KBM-7 (cell line): ENCODE data around the gene SCO2.
"Not testable (repeated sequence)": the region's sequence is repeated elsewhere in the genome, so short reads cannot be mapped to it uniquely, and the experiment has no call there.

ENCODE experiments used
- DNase-seq: peaks from one replicate; pipeline ENCODE4 v3.0.0-alpha.2; 2015
- in situ Hi-C: fragments of 300-500 bp; cut with MboI; formaldehyde crosslinking; loops from 2 replicates; pipeline ENCODE4 v1.14.3; 2020; ENCODE audit warnings: low sequenced_read_pairs, low pct_unique_long_range_greater_than_20kb, mixed read lengths

SCO2 gene

GRCh38 chr22:50556703-50557102 is 31.3 kb upstream of the SCO2 start:
- in situ Hi-C loops = no loop called here
- DNase-seq = no peak

GRCh38 chr22:50553310-50553709 is 27.9 kb upstream of the SCO2 start:
- in situ Hi-C loops = no loop called here
- DNase-seq = no peak

GRCh38 chr22:50551160-50551752 is 25.9 kb upstream of the SCO2 start:
- DNase-seq = no peak
- in situ Hi-C loops = no loop called here

- DNase-seq = no peak
- in situ Hi-C loops = no loop called here
Measured at GRCh38 chr22:50550395-50550794, 25.0 kb upstream of the SCO2 start.

GRCh38 chr22:50548921-50549790 is 23.8 kb upstream of the SCO2 start:
- in situ Hi-C loops = no loop called here
- no peak for DNase-seq

- in situ Hi-C loops = no loop called here
- no peak for DNase-seq
Measured at GRCh38 chr22:50548040-50548920, 22.9 kb upstream of the SCO2 start.

GRCh38 chr22:50547263-50547985 is 22.0 kb upstream of the SCO2 start:
- in situ Hi-C loops = no loop called here
- DNase-seq = no peak

- in situ Hi-C loops = no loop called here
- no peak for DNase-seq
Measured at GRCh38 chr22:50546326-50547262, 21.2 kb upstream of the SCO2 start.

GRCh38 chr22:50545522-50546325 is 20.3 kb upstream of the SCO2 start, which contains the start of gene KLHDC7B:
TSS of gene KLHDC7B (plus strand) at chr22:50545899. CDS start at chr22:50546244, 345 bp downstream.
- DNase-seq = no peak
- in situ Hi-C loops = no loop called here

GRCh38 chr22:50544746-50545253 is 19.4 kb upstream of the SCO2 start:
- in situ Hi-C loops = no loop called here
- DNase-seq = no peak

GRCh38 chr22:50544078-50544745 is 18.8 kb upstream of the SCO2 start:
- in situ Hi-C loops = no loop called here
- DNase-seq = peak; percentile 85

GRCh38 chr22:50542416-50542927 is 17.1 kb upstream of the SCO2 start:
- no peak for DNase-seq
- in situ Hi-C loops = no loop called here

GRCh38 chr22:50541667-50542026 is 16.2 kb upstream of the SCO2 start:
- in situ Hi-C loops = not testable (repeated sequence)

GRCh38 chr22:50540381-50540780 is 15.0 kb upstream of the SCO2 start:
- no peak for DNase-seq
- in situ Hi-C loops = no loop called here

More at GRCh38 chr22:50541667-50542026, 16.2 kb upstream of the SCO2 start:
- peak; percentile 55 for DNase-seq

- no peak for DNase-seq
- in situ Hi-C loops = no loop called here
Measured at GRCh38 chr22:50537765-50538164, 12.4 kb upstream of the SCO2 start.

GRCh38 chr22:50536226-50536625 is 10.8 kb upstream of the SCO2 start:
- in situ Hi-C loops = no loop called here
- no peak for DNase-seq
